ENCODE measurements around the gene PAF1. TPM values are rescaled to one million over a fixed set of nuclear protein-coding genes. Genes with fewer than 3 reads are reported as not detected.
"Not testable (repeated sequence)": the region's sequence is repeated elsewhere in the genome, so short reads cannot be mapped to it uniquely, and the experiment has no call there.

PAF1 gene
- total and polyA plus RNA-seq, 2 donors from 2014 or later: 37.1 to 54.0 TPM

DNA sequence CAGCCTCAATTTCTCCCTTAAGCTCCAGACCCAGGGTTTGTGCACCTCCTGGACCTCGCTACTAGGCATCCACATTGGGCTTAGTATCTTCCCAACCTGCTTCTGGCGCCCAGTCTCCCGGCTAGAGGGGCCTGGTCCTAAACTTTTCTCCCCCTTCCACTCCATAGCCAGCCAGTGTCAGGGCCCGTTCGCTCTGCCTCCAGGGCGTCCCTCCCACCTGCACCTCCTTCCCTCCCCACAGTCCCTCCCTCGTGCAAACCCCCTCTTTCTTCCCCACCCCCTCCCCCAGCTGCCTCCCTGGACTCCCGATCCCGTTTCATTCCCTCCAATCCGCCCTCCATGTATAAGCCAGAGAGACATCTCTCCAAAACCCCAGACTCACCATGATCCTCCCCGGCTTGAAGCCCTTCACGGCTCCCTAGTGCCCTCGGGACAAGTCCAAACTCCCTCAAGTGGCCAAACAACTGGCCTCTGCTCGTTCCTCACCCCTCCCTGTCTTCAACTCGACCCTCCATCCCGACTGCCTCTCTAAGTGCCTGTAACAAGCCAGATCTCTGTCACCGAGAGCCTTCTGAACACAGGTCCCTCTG, 49.7 kb downstream of the PAF1 start:
- intact Hi-C loops (cut with DNase I): no loop called here
- Histone ChIP-seq H3K27me3 (ENCODE audit: control insufficient read depth, insufficient read depth, low read length) (no peaks in the 10 kb centered on the region), H3K4me3 (ENCODE audit: low read length in 3 of 3) (peak overlapping the region; percentile 86 to 99 (median 93)), H3K36me3 (ENCODE audit: control insufficient read depth in 2 of 3, insufficient read depth in 3 of 3, low read length in 3 of 3) (no peaks in the 10 kb centered on the region), H3K4me1 (ENCODE audit: control insufficient read depth in 2 of 3, insufficient read depth in 2 of 3, low read depth in 1 of 3, low read length in 3 of 3) (peaks cover 4 to 10% (median 4%) of the 10 kb centered on the region in 3 donors), H3K9ac (ENCODE audit: low read length in 3 of 3) (peak overlapping the region; percentile 87 to 95 (median 94)), H3K9me3 (ENCODE audit: control insufficient read depth in 2 of 3, insufficient read depth in 1 of 3, low read length in 3 of 3) (no peaks in the 10 kb centered on the region), H3K27ac (ENCODE audit: low read depth in 2 of 2, low read length in 2 of 2) (peak overlapping the region; percentile 72 to 80)
- TF ChIP-seq, protein P1, sequence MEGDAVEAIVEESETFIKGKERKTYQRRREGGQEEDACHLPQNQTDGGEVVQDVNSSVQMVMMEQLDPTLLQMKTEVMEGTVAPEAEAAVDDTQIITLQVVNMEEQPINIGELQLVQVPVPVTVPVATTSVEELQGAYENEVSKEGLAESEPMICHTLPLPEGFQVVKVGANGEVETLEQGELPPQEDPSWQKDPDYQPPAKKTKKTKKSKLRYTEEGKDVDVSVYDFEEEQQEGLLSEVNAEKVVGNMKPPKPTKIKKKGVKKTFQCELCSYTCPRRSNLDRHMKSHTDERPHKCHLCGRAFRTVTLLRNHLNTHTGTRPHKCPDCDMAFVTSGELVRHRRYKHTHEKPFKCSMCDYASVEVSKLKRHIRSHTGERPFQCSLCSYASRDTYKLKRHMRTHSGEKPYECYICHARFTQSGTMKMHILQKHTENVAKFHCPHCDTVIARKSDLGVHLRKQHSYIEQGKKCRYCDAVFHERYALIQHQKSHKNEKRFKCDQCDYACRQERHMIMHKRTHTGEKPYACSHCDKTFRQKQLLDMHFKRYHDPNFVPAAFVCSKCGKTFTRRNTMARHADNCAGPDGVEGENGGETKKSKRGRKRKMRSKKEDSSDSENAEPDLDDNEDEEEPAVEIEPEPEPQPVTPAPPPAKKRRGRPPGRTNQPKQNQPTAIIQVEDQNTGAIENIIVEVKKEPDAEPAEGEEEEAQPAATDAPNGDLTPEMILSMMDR (IDR thresholded peaks at IDR 0.05; ENCODE audit: borderline replicate concordance, extremely low read depth, insufficient read depth): no peak
- no peak for FAIRE-seq
- peak in 4 of 5 donors; percentile 61 to 82 (median 76) for DNase-seq

DNA sequence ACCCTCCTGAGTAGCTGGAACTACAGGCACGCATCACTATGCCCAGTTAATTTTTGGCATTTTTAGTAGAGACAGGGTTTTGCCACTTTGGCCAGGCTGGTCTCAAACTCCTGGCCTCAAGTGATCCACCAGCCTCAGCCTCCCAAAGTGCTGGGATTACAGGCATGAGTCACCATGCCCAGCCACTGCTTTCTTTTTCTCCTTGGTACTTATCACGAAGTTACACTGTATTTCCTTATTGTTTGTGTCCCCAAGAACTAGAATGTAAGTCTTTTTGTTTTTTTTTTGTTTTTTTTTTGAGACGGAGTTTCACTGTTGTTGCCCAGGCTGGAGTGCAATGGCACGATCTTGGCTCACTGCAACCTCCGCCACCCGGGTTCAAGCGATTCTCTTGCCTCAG, 50.8 kb downstream of the PAF1 start:
- H3K4me1 ChIP-seq (ENCODE audit: control insufficient read depth in 2 of 3, insufficient read depth in 2 of 3, low read depth in 1 of 3, low read length in 3 of 3): peaks cover 4 to 10% (median 4%) of the 10 kb centered on the region in 3 donors
- H3K9me3 ChIP-seq (ENCODE audit: control insufficient read depth in 2 of 3, insufficient read depth in 1 of 3, low read length in 3 of 3); DNase-seq; intact Hi-C loops (cut with DNase I); FAIRE-seq; H3K36me3 ChIP-seq (ENCODE audit: control insufficient read depth in 2 of 3, insufficient read depth in 3 of 3, low read length in 3 of 3); H3K27ac ChIP-seq (ENCODE audit: low read depth in 2 of 2, low read length in 2 of 2); H3K27me3 ChIP-seq (ENCODE audit: control insufficient read depth, insufficient read depth, low read length); H3K4me3 ChIP-seq (ENCODE audit: low read length in 3 of 3); H3K9ac ChIP-seq (ENCODE audit: low read length in 3 of 3): not testable (repeated sequence)

DNA sequence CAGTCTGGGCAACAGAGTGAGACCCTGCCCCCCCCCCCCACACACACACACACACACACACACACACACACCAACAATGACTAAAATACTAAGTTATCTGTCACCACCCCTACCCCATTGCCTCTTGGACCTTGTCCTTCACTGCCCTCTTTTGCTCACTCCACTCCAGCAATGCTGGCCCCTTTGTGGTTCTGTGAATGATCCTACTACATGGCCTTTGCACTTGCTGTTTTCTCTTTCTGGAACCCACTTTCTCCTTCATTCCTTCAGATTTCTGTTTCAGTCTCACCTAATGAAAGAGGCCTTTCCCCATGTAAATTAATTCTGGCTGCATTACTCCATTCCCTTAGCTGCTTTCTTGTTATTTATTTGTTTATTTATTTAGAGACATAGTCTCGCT, 51.2 kb downstream of the PAF1 start:
- H3K4me1 ChIP-seq (ENCODE audit: control insufficient read depth in 2 of 3, insufficient read depth in 2 of 3, low read depth in 1 of 3, low read length in 3 of 3): peaks cover 4 to 10% (median 4%) of the 10 kb centered on the region in 3 donors
- no peak overlapping the region for H3K27ac ChIP-seq (ENCODE audit: low read depth in 2 of 2, low read length in 2 of 2)
- intact Hi-C loops (cut with DNase I): no loop called here
- TF ChIP-seq, protein P1 (IDR thresholded peaks at IDR 0.05; ENCODE audit: borderline replicate concordance, extremely low read depth, insufficient read depth): no peak
- H3K4me3 ChIP-seq (ENCODE audit: low read length in 3 of 3): no peak overlapping the region
- no peaks in the 10 kb centered on the region for H3K36me3 ChIP-seq (ENCODE audit: control insufficient read depth in 2 of 3, insufficient read depth in 3 of 3, low read length in 3 of 3)
- no peaks in the 10 kb centered on the region for H3K9me3 ChIP-seq (ENCODE audit: control insufficient read depth in 2 of 3, insufficient read depth in 1 of 3, low read length in 3 of 3)
- no peaks in the 10 kb centered on the region for H3K27me3 ChIP-seq (ENCODE audit: control insufficient read depth, insufficient read depth, low read length)
- no peak overlapping the region for H3K9ac ChIP-seq (ENCODE audit: low read length in 3 of 3)
- FAIRE-seq (no peak), DNase-seq (no peak)

DNA sequence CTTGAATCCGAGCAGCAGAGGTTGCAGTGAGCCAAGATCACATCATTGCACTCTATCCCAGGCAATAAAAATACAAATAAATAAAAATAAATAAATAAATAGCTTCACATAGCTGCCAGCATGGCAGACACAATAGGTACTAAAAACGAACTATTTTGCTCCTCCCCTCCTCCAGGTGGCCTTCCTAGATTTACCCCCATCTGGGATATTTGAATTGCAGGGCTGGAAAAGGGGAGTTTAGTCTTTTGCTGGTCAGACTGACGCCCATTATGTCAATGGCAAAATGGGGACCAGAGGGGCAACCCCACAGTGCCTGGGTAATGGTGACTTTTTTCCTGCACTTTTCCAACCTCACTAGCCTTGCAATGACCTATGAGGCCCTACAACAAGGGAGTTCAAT, 54.4 kb downstream of the PAF1 start:
- FAIRE-seq (no peak), DNase-seq (no peak)
- intact Hi-C loops (cut with DNase I): no loop called here
- Histone ChIP-seq H3K27me3 (ENCODE audit: control insufficient read depth, insufficient read depth, low read length) (no peaks in the 10 kb centered on the region), H3K9me3 (ENCODE audit: control insufficient read depth in 2 of 3, insufficient read depth in 1 of 3, low read length in 3 of 3) (no peaks in the 10 kb centered on the region), H3K4me1 (ENCODE audit: control insufficient read depth in 2 of 3, insufficient read depth in 2 of 3, low read depth in 1 of 3, low read length in 3 of 3) (peaks cover 4 to 7% (median 4%) of the 10 kb centered on the region in 3 donors), H3K27ac (ENCODE audit: low read depth in 2 of 2, low read length in 2 of 2) (no peak overlapping the region), H3K36me3 (ENCODE audit: control insufficient read depth in 2 of 3, insufficient read depth in 3 of 3, low read length in 3 of 3) (no peaks in the 10 kb centered on the region), H3K4me3 (ENCODE audit: low read length in 3 of 3) (no peak overlapping the region), H3K9ac (ENCODE audit: low read length in 3 of 3) (no peak overlapping the region)
- TF ChIP-seq, protein P1 (IDR thresholded peaks at IDR 0.05; ENCODE audit: borderline replicate concordance, extremely low read depth, insufficient read depth): no peak

Small RNA genes within 50 kb of the gene (microRNA-seq; reads per million reads assigned to microRNA genes)
- not detected for gene MIR4530

Other genes starting within 250 kb of the PAF1 start
- 0.60 TPM for gene NCCRP1, start 194.1 kb downstream of the PAF1 start, total RNA-seq
- 5.5 TPM for gene NCCRP1, start 194.1 kb downstream of the PAF1 start, polyA plus RNA-seq (ENCODE audit: insufficient read depth, low read depth, low replicate concordance)
- gene SYCN, start 186.8 kb downstream of the PAF1 start, total RNA-seq: not detected
- not detected for gene SYCN, start 186.8 kb downstream of the PAF1 start, polyA plus RNA-seq (ENCODE audit: insufficient read depth, low read depth, low replicate concordance)
- gene IFNL3, start 146.1 kb downstream of the PAF1 start, total RNA-seq: not detected
- gene IFNL3, start 146.1 kb downstream of the PAF1 start, polyA plus RNA-seq (ENCODE audit: insufficient read depth, low read depth, low replicate concordance): not detected
- not detected for gene IFNL4, start 142.2 kb downstream of the PAF1 start, total RNA-seq
- gene IFNL4, start 142.2 kb downstream of the PAF1 start, polyA plus RNA-seq (ENCODE audit: insufficient read depth, low read depth, low replicate concordance): not detected
- not detected for gene IFNL2, start 122.7 kb downstream of the PAF1 start, total RNA-seq
- gene IFNL2, start 122.7 kb downstream of the PAF1 start, polyA plus RNA-seq (ENCODE audit: insufficient read depth, low read depth, low replicate concordance): not detected
- not detected for gene IFNL1, start 94.7 kb downstream of the PAF1 start, total RNA-seq
- gene IFNL1, start 94.7 kb downstream of the PAF1 start, polyA plus RNA-seq (ENCODE audit: insufficient read depth, low read depth, low replicate concordance): not detected
- 1.2 TPM for gene LRFN1, start 70.2 kb downstream of the PAF1 start, total RNA-seq
- gene LRFN1, start 70.2 kb downstream of the PAF1 start, polyA plus RNA-seq (ENCODE audit: insufficient read depth, low read depth, low replicate concordance): 0.80 TPM
- gene GMFG, start 55.1 kb downstream of the PAF1 start, total RNA-seq: 60.7 TPM
- gene GMFG, start 55.1 kb downstream of the PAF1 start, polyA plus RNA-seq (ENCODE audit: insufficient read depth, low read depth, low replicate concordance): 52.4 TPM
- gene SAMD4B, start 48.7 kb downstream of the PAF1 start, total RNA-seq: 100 TPM
- gene SAMD4B, start 48.7 kb downstream of the PAF1 start, polyA plus RNA-seq (ENCODE audit: insufficient read depth, low read depth, low replicate concordance): 92.9 TPM
- 50.4 TPM for gene MED29, start 272 bp upstream of the PAF1 start, total RNA-seq
- 32.4 TPM for gene MED29, start 272 bp upstream of the PAF1 start, polyA plus RNA-seq (ENCODE audit: insufficient read depth, low read depth, low replicate concordance)
- 132 TPM for gene ZFP36, start 15.7 kb upstream of the PAF1 start, total RNA-seq
- 87.9 TPM for gene ZFP36, start 15.7 kb upstream of the PAF1 start, polyA plus RNA-seq (ENCODE audit: insufficient read depth, low read depth, low replicate concordance)
- 29.7 TPM for gene PLEKHG2, start 21.6 kb upstream of the PAF1 start, total RNA-seq
- gene PLEKHG2, start 21.6 kb upstream of the PAF1 start, polyA plus RNA-seq (ENCODE audit: insufficient read depth, low read depth, low replicate concordance): 8.5 TPM
- 1,461 TPM for gene RPS16, start 44.8 kb upstream of the PAF1 start, total RNA-seq
- 1,965 TPM for gene RPS16, start 44.8 kb upstream of the PAF1 start, polyA plus RNA-seq (ENCODE audit: insufficient read depth, low read depth, low replicate concordance)
- gene SUPT5H, start 54.5 kb upstream of the PAF1 start, total RNA-seq: 123 TPM
- gene SUPT5H, start 54.5 kb upstream of the PAF1 start, polyA plus RNA-seq (ENCODE audit: insufficient read depth, low read depth, low replicate concordance): 106 TPM
- gene TIMM50, start 89.7 kb upstream of the PAF1 start, total RNA-seq: 52.4 TPM
- gene TIMM50, start 89.7 kb upstream of the PAF1 start, polyA plus RNA-seq (ENCODE audit: insufficient read depth, low read depth, low replicate concordance): 74.4 TPM
- gene DLL3, start 107.8 kb upstream of the PAF1 start, total RNA-seq: 0.13 TPM
- gene DLL3, start 107.8 kb upstream of the PAF1 start, polyA plus RNA-seq (ENCODE audit: insufficient read depth, low read depth, low replicate concordance): 0.17 TPM
- gene SELENOV, start 124.0 kb upstream of the PAF1 start, total RNA-seq: not detected
- not detected for gene SELENOV, start 124.0 kb upstream of the PAF1 start, polyA plus RNA-seq (ENCODE audit: insufficient read depth, low read depth, low replicate concordance)
- 3.3 TPM for gene EID2B, start 141.7 kb upstream of the PAF1 start, total RNA-seq
- gene EID2B, start 141.7 kb upstream of the PAF1 start, polyA plus RNA-seq (ENCODE audit: insufficient read depth, low read depth, low replicate concordance): 4.6 TPM
- 12.0 TPM for gene EID2, start 149.1 kb upstream of the PAF1 start, total RNA-seq
- 17.0 TPM for gene EID2, start 149.1 kb upstream of the PAF1 start, polyA plus RNA-seq (ENCODE audit: insufficient read depth, low read depth, low replicate concordance)
- gene LGALS13, start 211.4 kb upstream of the PAF1 start, total RNA-seq: not detected
- not detected for gene LGALS13, start 211.4 kb upstream of the PAF1 start, polyA plus RNA-seq (ENCODE audit: insufficient read depth, low read depth, low replicate concordance)

All from kidney (tissue), 14 donors.